GM10847 (cell line): Measurements from ENCODE around the gene C22orf31.

ENCODE experiments used
- POLR2A ChIP-seq: IDR thresholded peaks from 2 replicates; pipeline ENCODE4 v1.6.1; 2011; ENCODE audit not compliant: insufficient read length; ENCODE audit errors: extremely low read depth

Gene C22orf31

GRCh38 chr22:29048822-29049654 is 12.6 kb downstream of the C22orf31 start:
- no peak for TF ChIP-seq POLR2A

GRCh38 chr22:29044657-29045176 is 16.9 kb downstream of the C22orf31 start:
- no peak for TF ChIP-seq POLR2A

GRCh38 chr22:29043906-29044575 is 17.6 kb downstream of the C22orf31 start:
- no peak for TF ChIP-seq POLR2A

GRCh38 chr22:29041408-29041807 is 20.2 kb downstream of the C22orf31 start:
- no peak for TF ChIP-seq POLR2A

GRCh38 chr22:29040385-29041275 is 21.0 kb downstream of the C22orf31 start:
- no peak for TF ChIP-seq POLR2A

- no peak for TF ChIP-seq POLR2A
Observed at GRCh38 chr22:29039148-29039547, 22.5 kb downstream of the C22orf31 start.

- TF ChIP-seq POLR2A, result no peak
Observed at GRCh38 chr22:29037340-29037932, 24.2 kb downstream of the C22orf31 start.

GRCh38 chr22:29032584-29032983 is 29.0 kb downstream of the C22orf31 start:
- no peak for TF ChIP-seq POLR2A

- no peak for TF ChIP-seq POLR2A
Observed at GRCh38 chr22:29032014-29032475, 29.6 kb downstream of the C22orf31 start.

GRCh38 chr22:29031227-29032011 is 30.2 kb downstream of the C22orf31 start:
- TF ChIP-seq POLR2A, result no peak

GRCh38 chr22:29030618-29031226 is 30.9 kb downstream of the C22orf31 start:
- no peak for TF ChIP-seq POLR2A

GRCh38 chr22:29030016-29030617 is 31.5 kb downstream of the C22orf31 start:
- TF ChIP-seq POLR2A, result no peak

- no peak for TF ChIP-seq POLR2A
Observed at GRCh38 chr22:29029202-29030000, 32.2 kb downstream of the C22orf31 start.

GRCh38 chr22:29028468-29028867 is 33.2 kb downstream of the C22orf31 start:
- no peak for TF ChIP-seq POLR2A
